Measurements from ENCODE around the gene DST. TPM values are rescaled to one million over a fixed set of nuclear protein-coding genes. Genes with fewer than 3 reads are reported as not detected.
A peak's percentile ranks its signal among the peaks of the same experiment; 100 is the strongest.

DST gene
- total RNA-seq, 1 experiment from 2014 or later = 91.9 TPM

DNA sequence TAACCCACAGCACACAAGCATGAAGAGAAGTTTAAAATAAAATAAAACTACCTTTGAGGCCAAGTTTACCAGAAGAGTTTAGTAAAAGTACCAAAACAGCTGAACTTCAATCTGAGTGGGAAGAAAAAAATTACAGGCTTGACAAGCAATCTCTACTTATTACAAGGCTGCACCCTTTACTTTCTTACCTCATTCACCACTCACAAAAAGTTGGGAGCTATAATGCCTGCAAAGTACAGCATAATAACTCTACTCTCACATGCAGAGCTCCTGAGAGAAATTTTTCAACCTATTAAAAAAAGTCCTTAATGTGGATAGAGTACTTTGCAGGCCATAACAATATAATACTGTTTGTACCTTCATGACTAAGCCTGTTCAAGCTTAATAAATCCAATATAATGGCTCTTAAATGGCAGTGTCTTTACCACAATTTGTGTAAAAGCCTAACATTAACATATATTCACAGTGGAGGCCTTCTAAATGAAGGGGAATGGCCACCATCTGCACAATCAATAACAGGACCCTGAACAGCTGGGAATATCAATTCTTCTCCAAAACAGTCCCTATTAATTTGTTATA, 103.1 kb downstream of the DST start:
- no peak overlapping the region for H2BK5ac ChIP-seq (ENCODE audit: insufficient read length, low read length)
- H3K79me2 ChIP-seq (ENCODE audit: insufficient read depth, low read length) = no peaks in the 10 kb centered on the region
- Mint-ChIP-seq H3K27ac (peak overlapping the region in 1 of 3 experiments; percentile 52; a peak in 3 of 7 replicates), H3K9me3 (no peaks in the 10 kb centered on the region), H3K4me1 (peaks cover 30 to 31% of the 10 kb centered on the region in 2 experiments), H3K36me3 (ENCODE audit: insufficient read depth in 1 of 3, low read depth in 3 of 3) (peaks cover 0 to 8% (median 3%) of the 10 kb centered on the region in 3 experiments; a peak in 4 of 7 replicates), H3K4me3 (no peak overlapping the region; a peak in 1 of 5 replicates), H3K27me3 (ENCODE audit: low read depth) (no peaks in the 10 kb centered on the region)
- no peak overlapping the region for H4K8ac ChIP-seq (replicated peaks; ENCODE audit: insufficient read length, low read depth, low read length)
- no peak overlapping the region for H3K27ac ChIP-seq (ENCODE audit: insufficient read length, low read depth, low read length)
- H2BK120ac ChIP-seq (ENCODE audit: low read depth, low read length, poor library complexity, severe bottlenecking) = no peak overlapping the region
- no peak overlapping the region for H4K91ac ChIP-seq (ENCODE audit: insufficient read length, low read depth, low read length)
- H3K27me3 ChIP-seq (ENCODE audit: insufficient read depth, low read length) = no peaks in the 10 kb centered on the region
- H2BK20ac ChIP-seq (ENCODE audit: low read depth, low read length, poor library complexity, severe bottlenecking) = no peak overlapping the region
- no peaks in the 10 kb centered on the region for H3K23me2 ChIP-seq (ENCODE audit: insufficient read length, low read depth, low read length, poor library complexity, severe bottlenecking)
- H3K4me1 ChIP-seq (ENCODE audit: insufficient read depth, low read length) = peaks cover 4% of the 10 kb centered on the region; the same call in 1 of the 2 replicates
- no peak overlapping the region for H3K14ac ChIP-seq (ENCODE audit: insufficient read depth, low read length)
- no peak overlapping the region for H3K56ac ChIP-seq (ENCODE audit: insufficient read length, low read depth, low read length)
- no peak overlapping the region for H4K5ac ChIP-seq (ENCODE audit: insufficient read length, low read depth, low read length)
- H3K4me2 ChIP-seq (ENCODE audit: insufficient read depth, insufficient read length, low read length) = no peak overlapping the region
- TF ChIP-seq, protein P1, sequence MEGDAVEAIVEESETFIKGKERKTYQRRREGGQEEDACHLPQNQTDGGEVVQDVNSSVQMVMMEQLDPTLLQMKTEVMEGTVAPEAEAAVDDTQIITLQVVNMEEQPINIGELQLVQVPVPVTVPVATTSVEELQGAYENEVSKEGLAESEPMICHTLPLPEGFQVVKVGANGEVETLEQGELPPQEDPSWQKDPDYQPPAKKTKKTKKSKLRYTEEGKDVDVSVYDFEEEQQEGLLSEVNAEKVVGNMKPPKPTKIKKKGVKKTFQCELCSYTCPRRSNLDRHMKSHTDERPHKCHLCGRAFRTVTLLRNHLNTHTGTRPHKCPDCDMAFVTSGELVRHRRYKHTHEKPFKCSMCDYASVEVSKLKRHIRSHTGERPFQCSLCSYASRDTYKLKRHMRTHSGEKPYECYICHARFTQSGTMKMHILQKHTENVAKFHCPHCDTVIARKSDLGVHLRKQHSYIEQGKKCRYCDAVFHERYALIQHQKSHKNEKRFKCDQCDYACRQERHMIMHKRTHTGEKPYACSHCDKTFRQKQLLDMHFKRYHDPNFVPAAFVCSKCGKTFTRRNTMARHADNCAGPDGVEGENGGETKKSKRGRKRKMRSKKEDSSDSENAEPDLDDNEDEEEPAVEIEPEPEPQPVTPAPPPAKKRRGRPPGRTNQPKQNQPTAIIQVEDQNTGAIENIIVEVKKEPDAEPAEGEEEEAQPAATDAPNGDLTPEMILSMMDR (conservative IDR thresholded peaks at IDR 0.05) = no peak
- H3K23ac ChIP-seq (ENCODE audit: insufficient read length, low read depth, low read length) = no peak overlapping the region
- H2BK15ac ChIP-seq (ENCODE audit: low read depth, low read length) = no peak overlapping the region
- no peak overlapping the region for H3T11ph ChIP-seq (ENCODE audit: low read length)
- H3K79me1 ChIP-seq (ENCODE audit: insufficient read depth, low read depth, low read length, poor library complexity, severe bottlenecking) = no peaks in the 10 kb centered on the region
- H2AK5ac ChIP-seq (ENCODE audit: insufficient read length, low read length) = no peak overlapping the region
- H3K18ac ChIP-seq (ENCODE audit: insufficient read length, low read depth, low read length) = no peak overlapping the region
- H4K20me1 ChIP-seq (ENCODE audit: control insufficient read depth, insufficient read depth, insufficient read length) = no peaks in the 10 kb centered on the region
- no peak overlapping the region for H3K9ac ChIP-seq (ENCODE audit: extremely low read depth, insufficient read length, low read length)
- H2AFZ ChIP-seq (ENCODE audit: low read length) = no peak overlapping the region
- DNase-seq = no peak
- H3K4ac ChIP-seq (ENCODE audit: low read depth, low read length) = no peak overlapping the region
- no peaks in the 10 kb centered on the region for H3K9me3 ChIP-seq (ENCODE audit: control insufficient read depth, low read depth, low read length)
- no peak overlapping the region for H2BK12ac ChIP-seq (ENCODE audit: insufficient read length, low read depth, low read length)
